HG02798 (cell line): Measurements from ENCODE around the gene EYA2.

ENCODE experiments used
- ATAC-seq: cut with Tn5 transposase; IDR thresholded peaks from one replicate; pipeline ENCODE4 v1.9.1; 2021; ENCODE audit warnings: mild to moderate bottlenecking; ENCODE audit not compliant: unreplicated experiment, poor library complexity

The EYA2 gene

DNA sequence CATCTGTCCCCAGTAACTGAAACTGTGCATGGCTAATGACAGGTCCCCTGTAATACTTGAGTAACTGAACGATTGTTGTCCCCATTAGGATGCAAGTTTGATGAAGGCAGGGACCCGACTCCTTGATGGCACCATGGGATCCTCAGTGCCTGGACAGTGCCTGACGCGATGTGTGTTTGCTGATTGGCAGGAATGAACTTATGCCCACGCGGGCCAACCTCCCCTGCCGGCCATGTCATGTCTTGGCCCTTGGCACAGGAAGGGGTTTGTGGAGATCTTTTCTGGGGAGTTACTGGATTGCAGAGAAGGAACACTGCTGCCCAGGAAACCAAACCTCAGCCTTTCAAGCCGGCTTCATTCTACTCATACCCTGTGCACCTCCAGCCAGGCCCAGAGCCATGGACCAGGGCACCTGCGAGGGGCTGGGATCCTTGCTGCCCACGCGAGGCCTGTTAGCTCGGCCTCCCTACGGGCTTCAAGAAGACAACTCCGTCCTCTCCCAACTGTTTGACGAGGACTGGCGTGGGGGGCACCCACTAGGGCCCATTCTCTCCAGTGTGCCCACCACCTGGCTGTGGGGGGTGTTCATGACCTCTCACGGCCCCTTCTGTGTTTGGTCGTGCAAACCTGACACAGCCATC, 314.0 kb downstream of the EYA2 start:
- ATAC-seq: no peak

DNA sequence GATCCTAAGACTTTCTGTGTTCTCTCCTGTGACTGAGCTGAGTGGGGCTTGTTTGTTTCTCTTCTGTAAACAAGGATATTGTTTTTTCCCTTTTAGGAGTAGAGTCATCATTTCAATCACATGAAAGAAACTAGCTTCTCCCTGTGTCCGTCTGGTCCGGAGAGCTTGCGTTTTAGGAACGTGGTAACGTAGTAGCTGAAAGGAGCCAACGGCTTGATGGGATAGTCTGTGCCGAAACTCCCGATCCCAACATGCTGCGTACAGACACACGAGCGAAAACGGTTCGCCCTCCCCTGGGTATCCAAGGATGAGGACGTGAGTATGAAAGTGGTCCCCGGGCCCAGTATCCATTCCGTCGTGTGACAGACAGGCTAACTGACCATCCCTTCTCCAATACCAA, 315.3 kb downstream of the EYA2 start:
- no peak for ATAC-seq

GRCh38 chr20:47210470-47210869, 315.8 kb downstream of the EYA2 start:
- ATAC-seq: no peak

DNA sequence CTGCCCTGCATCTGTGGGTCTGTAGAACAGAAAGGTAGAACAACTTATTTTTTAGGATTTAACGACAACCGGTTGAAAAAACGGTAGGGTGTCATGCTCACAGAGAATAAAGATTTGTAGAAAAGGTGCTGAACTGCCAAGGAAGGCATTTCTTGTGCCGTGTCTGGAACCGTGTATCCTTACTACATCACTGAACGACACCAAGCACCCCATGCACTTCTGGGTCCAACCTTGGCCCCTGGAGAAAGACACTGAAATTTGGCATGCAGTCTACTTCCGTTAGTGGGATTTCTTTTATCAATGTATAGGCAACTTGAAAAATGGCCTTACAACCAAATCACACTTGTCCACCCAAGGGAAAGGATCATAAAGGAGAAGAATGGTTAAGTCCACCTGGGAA, 316.4 kb downstream of the EYA2 start:
- ATAC-seq: no peak

GRCh38 chr20:47212606-47213207, 318.1 kb downstream of the EYA2 start:
- no peak for ATAC-seq

DNA sequence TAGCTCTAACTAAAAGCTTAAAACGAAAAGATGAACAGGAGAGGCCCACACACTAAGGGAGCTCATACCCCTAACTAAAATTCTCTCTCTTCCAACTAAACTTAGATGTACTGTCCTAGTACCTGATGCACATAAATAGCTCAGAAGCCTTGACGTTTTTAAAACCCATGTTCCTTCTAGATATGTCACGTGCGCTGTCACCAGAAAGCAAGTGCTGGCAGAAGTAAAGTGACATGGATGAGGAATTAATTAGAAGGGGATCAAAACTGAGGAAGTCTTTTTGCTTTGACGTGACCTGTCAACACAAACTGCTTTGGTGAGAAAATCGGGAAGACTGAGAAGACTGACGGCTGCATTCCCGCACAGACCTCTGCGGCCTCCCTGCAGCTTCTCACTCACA, 319.3 kb downstream of the EYA2 start:
- ATAC-seq: no peak

DNA sequence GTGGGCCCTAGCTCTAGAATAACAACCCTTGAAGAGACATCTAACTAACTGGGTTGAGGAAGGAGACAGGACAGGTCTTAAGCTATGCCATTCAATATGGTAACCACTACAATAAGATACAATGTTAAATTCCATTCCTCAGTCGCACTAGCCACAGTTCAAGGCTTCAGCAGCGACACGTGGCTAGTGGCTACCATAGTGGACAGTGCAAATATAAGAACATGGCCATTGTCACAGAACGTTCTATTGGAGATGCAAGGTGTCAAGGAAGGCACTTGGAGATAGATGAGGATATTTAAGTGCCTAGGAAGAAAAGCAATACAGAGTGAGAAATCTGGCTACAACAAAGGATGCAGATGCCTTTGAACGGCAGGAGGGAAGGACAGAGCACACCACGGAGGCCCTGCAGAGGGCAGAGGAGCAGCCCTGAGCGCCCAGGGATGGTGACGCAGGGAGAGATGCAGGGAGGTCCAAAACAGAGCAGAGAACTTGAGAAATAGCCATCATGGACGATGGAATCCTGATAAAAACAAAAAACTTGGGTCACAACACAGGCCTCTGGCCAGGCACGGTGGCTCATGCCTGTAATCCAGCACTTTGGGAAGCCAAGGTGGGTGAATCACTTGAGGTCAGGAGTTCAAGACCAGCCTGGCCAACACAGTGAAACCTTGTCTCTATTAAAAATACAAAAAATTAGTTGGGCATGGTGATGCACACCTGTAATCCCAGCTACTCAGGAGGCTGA, 321.2 kb downstream of the EYA2 start:
- no peak for ATAC-seq

DNA sequence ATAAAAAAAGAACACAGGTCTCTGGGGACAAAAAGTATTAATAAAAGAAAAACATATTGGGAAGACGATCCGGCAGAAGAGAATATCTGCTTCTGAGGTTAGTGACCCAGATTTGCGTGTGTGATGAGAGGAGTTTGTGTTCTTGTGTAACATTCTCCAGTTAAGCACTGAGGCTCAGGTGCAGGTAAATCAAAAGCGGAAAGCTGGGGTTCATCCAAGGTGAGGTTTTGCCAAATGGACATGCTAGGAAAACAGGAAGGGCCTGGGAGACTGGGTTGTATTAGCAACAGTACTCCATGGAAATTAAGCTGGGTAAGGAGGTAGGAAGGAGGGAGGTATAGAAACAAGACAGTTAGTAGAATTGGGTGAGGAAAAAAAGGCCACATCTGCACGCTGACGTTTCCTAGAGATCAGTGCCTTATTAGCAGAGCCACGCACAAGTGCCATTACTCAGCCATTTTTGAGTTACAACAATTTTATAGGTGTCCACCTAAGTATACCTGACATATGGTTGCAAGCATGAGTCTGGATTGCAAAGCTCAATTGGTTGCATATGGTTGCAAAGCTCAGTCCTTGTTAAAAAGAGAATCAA, 322.3 kb downstream of the EYA2 start:
- no peak for ATAC-seq

- no peak for ATAC-seq
These were observed 323.1 kb downstream of the EYA2 start for GRCh38 chr20:47217482-47218446.

GRCh38 chr20:47220161-47220582, 325.5 kb downstream of the EYA2 start:
- no peak for ATAC-seq

DNA sequence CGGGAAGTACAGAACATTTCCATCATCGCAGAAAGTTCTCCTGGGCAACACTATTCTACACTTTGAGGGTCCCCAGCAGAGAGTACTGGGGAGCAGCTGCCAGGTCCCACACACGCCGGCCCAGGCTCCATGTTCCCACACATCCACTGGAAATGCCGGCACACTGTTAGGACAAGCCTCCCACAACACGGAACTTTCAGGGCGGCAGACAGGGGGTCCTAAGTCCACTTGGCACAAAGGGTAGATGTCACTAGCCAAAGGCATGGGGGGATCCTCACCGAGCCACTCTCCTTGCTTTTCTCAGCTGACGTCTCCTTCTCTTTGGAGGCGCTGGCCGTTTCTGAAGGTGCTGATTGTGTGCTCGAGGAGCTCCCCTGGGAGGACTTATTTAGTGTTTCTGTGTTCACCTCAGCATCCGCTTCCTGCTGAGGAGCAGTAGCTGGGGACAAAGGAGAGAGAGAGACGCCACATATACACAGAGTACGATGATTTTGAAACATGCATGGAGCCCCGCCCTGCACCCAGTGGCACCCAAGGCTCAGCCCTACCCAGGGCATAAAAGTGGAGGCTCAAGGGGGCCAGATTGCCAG, 326.5 kb downstream of the EYA2 start:
- no peak for ATAC-seq

- ATAC-seq: no peak
These were observed 328.0 kb downstream of the EYA2 start for GRCh38 chr20:47222468-47223119.

GRCh38 chr20:47223896-47224295, 329.3 kb downstream of the EYA2 start:
- ATAC-seq: no peak

DNA sequence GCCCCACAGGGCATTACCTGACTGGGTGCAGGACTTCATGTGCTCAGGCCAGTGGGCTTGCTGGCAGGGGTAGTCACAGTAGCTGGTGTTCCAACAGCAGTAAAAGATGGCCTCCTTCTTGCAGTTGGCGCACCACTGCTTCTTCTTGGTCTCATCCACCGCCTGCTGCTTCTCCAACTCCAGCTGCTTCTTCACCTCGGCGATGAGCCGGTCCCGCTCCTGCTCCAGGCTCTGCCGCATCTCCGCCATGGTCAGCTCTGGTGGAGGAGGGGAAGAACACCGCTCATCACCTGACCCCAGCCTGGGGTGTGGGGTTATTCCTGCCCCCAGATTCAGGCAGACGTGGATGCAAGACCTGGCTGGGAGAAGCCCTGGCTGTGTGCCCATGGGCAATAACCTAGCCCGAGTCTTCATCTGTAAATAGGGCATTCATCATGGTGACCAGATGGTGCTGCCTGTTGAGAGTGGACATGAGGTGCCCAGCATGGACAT, 329.7 kb downstream of the EYA2 start:
- ATAC-seq: no peak

GRCh38 chr20:47224857-47225256, 330.2 kb downstream of the EYA2 start:
- ATAC-seq: no peak

- ATAC-seq: no peak
These were observed 330.8 kb downstream of the EYA2 start for GRCh38 chr20:47225458-47225857.

DNA sequence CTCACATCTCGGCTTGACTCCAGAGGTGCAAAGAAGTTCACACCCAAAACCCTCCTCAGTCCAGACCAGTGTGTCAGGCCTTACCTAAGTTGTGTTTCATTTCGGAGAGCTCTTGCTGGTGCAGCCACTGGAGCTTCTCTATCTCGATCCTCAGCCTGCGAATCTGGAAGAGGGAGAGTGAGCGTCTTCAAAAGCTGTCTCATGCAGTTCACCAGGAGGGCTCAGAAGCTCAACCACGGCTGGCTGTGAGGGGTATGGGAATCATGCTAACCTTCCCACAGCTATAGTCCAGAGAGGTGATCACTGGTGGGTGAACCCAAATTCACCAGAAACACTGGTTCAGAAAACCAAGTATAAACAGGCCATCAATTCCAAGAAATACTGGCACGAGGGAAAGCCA, 332.5 kb downstream of the EYA2 start:
- no peak for ATAC-seq

- no peak for ATAC-seq
These were observed 332.9 kb downstream of the EYA2 start for GRCh38 chr20:47227576-47227975.

DNA sequence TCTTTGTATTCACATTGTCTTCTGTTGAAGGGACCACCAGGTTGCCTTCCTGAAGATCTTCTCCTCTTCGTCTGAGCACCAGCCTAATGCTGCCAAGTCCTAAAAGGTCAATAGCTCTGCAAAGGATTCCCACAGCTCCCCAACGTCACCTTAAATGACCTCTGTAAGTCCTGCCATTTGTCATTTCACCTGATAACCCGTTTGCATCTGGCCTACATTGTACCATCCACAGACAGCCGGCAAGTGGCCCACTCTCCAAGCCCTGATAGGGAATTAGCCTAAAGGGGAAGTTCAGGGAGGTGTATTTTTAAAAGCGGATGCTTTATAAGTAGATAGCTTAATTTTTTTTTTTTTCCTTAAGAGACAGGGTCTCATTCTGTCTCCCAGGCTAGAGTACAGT, 334.0 kb downstream of the EYA2 start:
- ATAC-seq: no peak
